OCI-LY1 (cell line): ENCODE results near the gene GPR39.

Source experiments
- CTCF ChIP-seq: fragments of 200-600 bp; sonication (generic), shearing (Covaris generic); IDR thresholded peaks from 2 replicates; pipeline ENCODE4 v1.5.1; 2017; ENCODE audit warnings: mild to moderate bottlenecking, antibody characterized with exemption, low read length, moderate library complexity, mixed read lengths
- EZH2 ChIP-seq: fragments of 200-600 bp; sonication (generic), shearing (Covaris generic); IDR thresholded peaks from 2 replicates; pipeline ENCODE4 v1.8.0; 2017; ENCODE audit warnings: borderline replicate concordance, mixed run types, mild to moderate bottlenecking, antibody characterized with exemption, low read length, moderate library complexity, mixed read lengths

DNA sequence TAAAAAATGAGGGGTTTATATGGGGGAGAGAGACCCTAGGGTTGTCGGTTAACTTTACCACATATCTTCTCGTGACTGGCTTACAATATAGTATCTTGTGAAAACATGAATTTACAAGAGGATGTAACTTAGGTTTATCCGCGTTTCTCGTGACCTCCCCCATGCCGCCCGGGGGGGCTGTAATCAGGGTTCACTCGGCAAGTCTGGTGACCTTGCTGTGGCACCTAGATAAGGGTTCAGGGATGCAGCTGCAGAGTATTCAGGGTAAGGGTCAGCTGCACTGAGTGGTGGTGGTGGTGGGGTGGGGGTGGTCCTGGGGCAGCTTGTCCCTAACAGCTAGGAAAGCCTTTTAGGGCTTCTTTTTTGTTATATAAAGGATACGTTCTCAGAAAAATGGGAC lies 141.1 kb downstream of the GPR39 start:
- TF ChIP-seq CTCF = no peak
- no peak for TF ChIP-seq EZH2
